GM21717 (cell line): Measurements from ENCODE around the gene PLCG2.

ENCODE experiments used
- ATAC-seq: cut with Tn5 transposase; IDR thresholded peaks from one replicate; pipeline ENCODE4 v1.9.1; 2021; ENCODE audit warnings: mild to moderate bottlenecking, moderate library complexity; ENCODE audit not compliant: unreplicated experiment

Gene PLCG2

GRCh38 chr16:81841722-81842121 lies 62.6 kb downstream of the PLCG2 start:
- ATAC-seq = no peak

GRCh38 chr16:81842564-81843242 lies 63.6 kb downstream of the PLCG2 start:
- ATAC-seq = no peak

DNA sequence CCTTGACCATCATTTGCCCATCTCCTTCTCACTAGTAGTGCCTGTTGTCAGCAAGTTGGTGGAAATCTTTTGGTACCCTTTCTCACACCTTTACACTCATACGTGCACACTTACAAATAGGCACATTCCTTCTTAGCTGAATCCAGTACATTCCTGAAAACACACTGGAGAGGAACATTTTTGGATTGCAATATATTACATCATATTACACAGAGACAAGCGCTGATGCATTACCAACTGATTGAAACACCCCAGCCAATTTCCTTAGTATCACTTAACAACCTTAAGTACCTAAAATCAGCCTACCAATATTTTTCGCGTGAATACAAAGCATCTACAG lies 64.1 kb downstream of the PLCG2 start:
- no peak for ATAC-seq

GRCh38 chr16:81843683-81844082 lies 64.6 kb downstream of the PLCG2 start:
- ATAC-seq = no peak

GRCh38 chr16:81846105-81846504 lies 67.0 kb downstream of the PLCG2 start:
- ATAC-seq = no peak

- ATAC-seq = no peak
These were observed 69.3 kb downstream of the PLCG2 start for GRCh38 chr16:81848306-81848853.

DNA sequence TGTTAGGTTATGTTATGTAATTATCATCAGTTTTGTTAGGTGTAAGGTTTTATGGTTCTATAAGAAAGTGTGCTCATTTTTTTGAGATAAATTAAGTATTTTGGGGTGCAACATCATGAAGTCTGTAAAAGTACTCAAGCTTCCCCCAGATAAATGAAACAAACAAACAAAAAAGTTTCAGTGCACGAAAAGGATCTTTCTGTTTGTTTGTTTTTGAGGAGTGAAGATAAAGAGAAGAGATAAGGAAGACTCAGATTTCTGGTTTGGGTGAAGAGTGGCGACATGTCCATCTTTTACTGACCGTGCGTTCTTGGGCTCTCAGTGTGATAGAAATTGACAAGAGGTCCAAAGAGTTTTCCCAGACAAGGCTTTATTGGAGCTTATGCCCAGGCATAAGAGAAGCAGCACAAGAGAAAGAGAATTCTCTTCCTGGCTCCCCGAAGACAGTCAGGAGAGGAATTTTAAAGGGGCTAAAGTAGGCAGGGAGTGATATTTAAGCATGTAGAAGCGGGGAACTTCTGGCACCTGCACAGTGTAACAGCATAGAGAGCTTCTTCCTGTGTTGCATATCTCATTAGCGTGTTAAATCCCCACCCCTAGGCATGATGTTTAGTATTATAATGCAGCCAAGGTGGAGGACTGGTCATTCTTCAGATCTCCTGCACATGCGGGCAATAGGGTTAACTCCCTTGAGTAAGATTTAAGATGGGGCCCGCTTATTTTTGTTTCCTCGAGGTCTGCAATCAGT lies 71.3 kb downstream of the PLCG2 start:
- no peak for ATAC-seq

DNA sequence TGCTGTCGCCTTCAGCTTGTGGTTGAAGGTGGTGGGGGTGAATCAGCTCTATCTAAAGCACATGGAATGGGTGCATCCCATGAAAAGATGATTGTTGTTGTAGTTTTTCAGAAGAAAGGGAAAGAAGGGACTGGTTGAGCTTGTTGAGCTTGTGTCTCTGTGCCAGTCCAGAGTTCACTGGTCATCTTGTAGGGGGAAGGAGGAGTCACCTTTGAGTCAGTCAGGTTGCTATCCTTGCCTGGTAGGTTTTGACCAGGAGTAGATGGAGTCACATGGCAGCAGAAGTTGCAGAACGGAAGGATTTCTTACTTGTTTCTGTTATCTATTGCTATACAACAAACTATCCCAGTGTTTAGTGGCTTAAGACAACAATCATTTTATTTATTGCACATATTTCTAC lies 73.3 kb downstream of the PLCG2 start:
- ATAC-seq = no peak

DNA sequence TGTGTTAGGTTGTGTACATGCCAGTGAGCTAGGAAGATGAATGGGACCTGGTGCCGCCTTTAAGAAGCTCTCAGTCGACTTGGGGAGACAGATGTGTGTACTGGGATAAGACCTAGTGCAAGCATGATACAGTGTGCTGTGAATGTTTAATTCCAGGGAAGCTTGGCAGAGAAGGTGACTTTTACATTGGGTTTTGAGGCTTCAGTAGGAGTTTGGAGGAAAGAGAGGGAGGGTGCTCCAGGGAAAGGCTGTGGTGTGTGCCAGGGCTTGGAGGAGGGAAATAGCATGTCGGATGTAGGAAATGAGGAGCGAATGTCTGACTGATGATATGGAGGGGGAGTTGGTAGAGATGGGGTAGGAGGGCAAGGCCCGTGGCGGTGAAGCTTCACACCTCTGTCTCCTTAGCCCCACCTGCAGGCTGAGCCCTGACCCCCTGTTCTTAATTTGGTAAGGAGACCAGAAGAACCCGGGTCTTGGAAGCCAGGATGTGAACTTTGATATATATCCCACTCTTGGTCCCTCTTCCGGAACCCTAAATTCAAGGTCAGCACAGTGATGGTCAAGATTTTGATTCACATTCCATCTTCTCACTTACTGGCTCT lies 76.6 kb downstream of the PLCG2 start:
- ATAC-seq = no peak

DNA sequence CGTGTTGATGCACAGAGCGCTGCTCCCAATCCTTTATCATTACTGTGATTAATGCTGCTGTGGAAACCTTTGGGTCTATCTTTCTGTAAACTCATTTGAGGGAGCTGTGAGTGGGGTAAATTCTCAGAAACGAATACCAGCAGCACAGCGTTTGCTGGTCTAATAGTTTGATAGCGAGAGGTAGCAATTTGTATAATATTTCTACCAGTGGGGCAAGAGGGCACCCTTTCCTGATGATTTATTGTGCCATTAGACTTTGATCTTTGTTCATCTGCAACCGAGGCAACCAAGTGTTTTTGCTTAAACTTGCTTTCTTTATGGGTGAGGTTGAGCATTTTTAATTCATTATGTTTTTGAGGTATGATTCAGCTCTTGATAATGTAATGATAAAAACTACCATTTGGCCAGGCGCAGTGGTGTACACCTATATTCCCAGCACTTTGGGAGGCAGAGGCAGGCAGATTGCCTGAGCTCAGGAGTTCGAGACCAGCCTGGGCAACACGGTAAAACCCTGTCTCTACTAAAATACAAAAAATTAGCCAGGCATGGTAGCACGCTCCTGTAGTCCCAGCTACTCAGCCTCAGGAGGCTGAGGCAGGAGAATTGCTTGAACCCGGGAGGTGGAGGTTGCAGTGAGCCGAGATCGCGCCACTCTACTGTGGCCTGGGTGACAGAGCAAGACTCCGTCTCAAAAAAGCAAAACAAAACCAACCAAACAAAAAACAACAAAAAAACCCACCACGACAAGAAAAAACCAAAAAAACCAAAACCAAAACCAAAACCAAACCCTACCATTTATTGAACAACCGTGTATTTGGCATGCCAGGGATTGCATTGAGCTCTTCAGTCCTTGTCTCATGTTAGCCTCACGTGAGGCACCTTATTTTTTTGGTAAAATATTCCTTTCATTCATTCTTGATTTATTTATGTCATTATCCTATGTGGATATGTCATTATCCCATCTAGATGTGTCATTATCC lies 81.5 kb downstream of the PLCG2 start:
- no peak for ATAC-seq

- no peak for ATAC-seq
These were observed 82.4 kb downstream of the PLCG2 start for GRCh38 chr16:81861503-81861902.

- no peak for ATAC-seq
These were observed 82.8 kb downstream of the PLCG2 start for GRCh38 chr16:81861915-81862314.

GRCh38 chr16:81863630-81864352 lies 84.7 kb downstream of the PLCG2 start:
- ATAC-seq = peak; percentile 72

- ATAC-seq = no peak
These were observed 85.7 kb downstream of the PLCG2 start for GRCh38 chr16:81864646-81865382.

DNA sequence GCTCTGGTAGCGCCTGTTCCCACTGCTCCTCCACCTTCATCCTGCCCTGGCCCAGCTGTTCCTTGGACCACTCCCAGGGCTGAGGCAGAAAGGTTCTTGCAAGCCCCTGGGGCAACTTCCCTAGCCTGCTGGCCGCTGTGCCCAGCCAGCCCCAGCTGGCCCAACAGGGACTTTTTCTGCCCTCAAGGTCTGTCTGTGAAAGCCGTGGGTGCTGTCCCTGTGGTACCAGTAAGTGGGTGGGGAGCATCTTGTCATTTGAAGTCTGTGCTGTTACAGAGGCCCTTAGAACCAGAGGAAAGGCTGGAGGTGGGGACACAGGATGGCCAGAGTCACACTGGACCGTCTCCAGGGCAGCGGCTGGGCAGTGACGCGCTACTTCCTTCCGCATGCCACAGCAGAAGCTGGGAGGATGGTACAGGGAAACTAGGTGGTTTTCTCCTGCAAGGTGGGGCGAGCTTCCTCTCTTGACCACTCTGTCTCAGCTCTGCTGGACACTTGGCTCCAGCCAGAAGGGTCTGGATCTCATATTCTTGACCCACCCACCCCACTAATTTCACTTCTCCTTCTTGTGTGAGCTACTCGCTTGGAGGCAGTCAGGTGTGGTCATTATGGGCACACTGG lies 87.8 kb downstream of the PLCG2 start:
- no peak for ATAC-seq

- no peak for ATAC-seq
These were observed 89.1 kb downstream of the PLCG2 start for GRCh38 chr16:81868057-81868748.

GRCh38 chr16:81869326-81869725 lies 90.2 kb downstream of the PLCG2 start:
- no peak for ATAC-seq

- no peak for ATAC-seq
These were observed 94.1 kb downstream of the PLCG2 start for GRCh38 chr16:81873206-81873605.
